H1 (cell line): ENCODE data around the gene TRAF4. TPM values are rescaled to one million over a fixed set of nuclear protein-coding genes. Genes with fewer than 3 reads are reported as not detected.

ENCODE experiments used
- CTCF ChIA-PET: fragments of 300-600 bp; sonication (Branson Sonifier 250); formaldehyde crosslinking; loops from one replicate; lab custom pipeline; 2021; ENCODE audit not compliant: partially characterized antibody; lab: Charles Lee
- POLR2A ChIA-PET: fragments of 300-600 bp; sonication (Branson Sonifier 250); formaldehyde crosslinking; loops from one replicate; lab custom pipeline; 2021; ENCODE audit warnings: inconsistent platforms; ENCODE audit not compliant: partially characterized antibody; lab: Charles Lee
- DNase-seq, 2 experiments: peaks; one replicate each; pipeline versions ENCODE4 v3.0.0 to v3.0.0-alpha.2; 2010 to 2022; ENCODE audit warnings: low spot score in 2 of 2, low read depth in 1 of 2, mixed read lengths in 1 of 2
- FAIRE-seq: peaks from 2 replicates; lab custom pipeline; 2011; peaks lifted over from hg19 to GRCh38; lab: Jason Lieb, UNC
- H2AFZ ChIP-seq: 2 replicates; pipeline ENCODE4 v1.8.1; 2012; ENCODE audit warnings: low read length, inconsistent platforms
- H2AK5ac ChIP-seq: 2 replicates; pipeline ENCODE4 v1.6.1; 2013; ENCODE audit warnings: low read depth, low read length
- H2BK120ac ChIP-seq: replicated peaks from 2 replicates; pipeline ENCODE3; 2013; ENCODE audit warnings: low read depth, low read length, inconsistent platforms
- H2BK12ac ChIP-seq: 2 replicates; pipeline ENCODE4 v1.6.1; 2013; ENCODE audit warnings: low read depth, low read length
- H2BK15ac ChIP-seq: 2 replicates; pipeline ENCODE4 v1.6.1; 2013; ENCODE audit warnings: low read length
- H2BK20ac ChIP-seq: 2 replicates; pipeline ENCODE4 v1.6.1; 2013; ENCODE audit warnings: low read length
- H2BK5ac ChIP-seq: 2 replicates; pipeline ENCODE4 v1.6.1; 2013; ENCODE audit warnings: low read depth, low read length
- H3K14ac ChIP-seq: 2 replicates; pipeline ENCODE4 v1.6.1; 2013; ENCODE audit warnings: inconsistent platforms; ENCODE audit not compliant: insufficient read length
- H3K18ac ChIP-seq: 2 replicates; pipeline ENCODE4 v1.6.1; 2013; ENCODE audit warnings: low read length; ENCODE audit errors: extremely low read depth
- H3K23ac ChIP-seq: 2 replicates; pipeline ENCODE4 v1.6.1; 2013; ENCODE audit warnings: inconsistent platforms; ENCODE audit not compliant: insufficient read length
- H3K23me2 ChIP-seq: 2 replicates; pipeline ENCODE4 v1.6.1; 2013; ENCODE audit warnings: low read depth, low read length
- H3K27ac ChIP-seq: 2 replicates; pipeline ENCODE4 v1.6.1; 2011; ENCODE audit warnings: low read depth, low read length, inconsistent platforms
- H3K27me3 ChIP-seq, 4 experiments: replicated peaks in 1 of 4; 1 replicate in 1 of 4; 2 replicates in 3 of 4; pipeline versions ENCODE4 v1.6.1 to v1.8.1; 2011 to 2013; ENCODE audit warnings: low read length in 3 of 4, mild to moderate bottlenecking in 3 of 4, inconsistent platforms in 2 of 4, mixed read lengths in 2 of 4, moderate library complexity in 1 of 4; ENCODE audit not compliant: control insufficient read depth in 3 of 4, insufficient read depth in 3 of 4; ENCODE audit errors: extremely low read depth in 1 of 4
- H3K36me3 ChIP-seq, 4 experiments: 2 replicates each; pipeline versions ENCODE4 v1.6.1 to v1.8.1; 2011 to 2013; ENCODE audit warnings: mild to moderate bottlenecking in 4 of 4, low read length in 3 of 4, moderate library complexity in 2 of 4, control low read depth in 1 of 4, inconsistent platforms in 1 of 4; ENCODE audit not compliant: insufficient read depth in 4 of 4, control insufficient read depth in 2 of 4
- H3K4ac ChIP-seq: replicated peaks from 2 replicates; pipeline ENCODE3; 2013; ENCODE audit warnings: low read length, low read depth, mixed read lengths, inconsistent platforms; ENCODE audit not compliant: insufficient read length
- H3K4me1 ChIP-seq, 4 experiments: replicated peaks in 1 of 4; 1 replicate in 1 of 4; 2 replicates in 3 of 4; pipeline versions ENCODE4 v1.6.1 to v1.8.1; 2011 to 2013; ENCODE audit warnings: low read length in 3 of 4, inconsistent platforms in 2 of 4, mixed read lengths in 1 of 4; ENCODE audit not compliant: insufficient read depth in 4 of 4, control insufficient read depth in 3 of 4
- H3K4me2 ChIP-seq, 2 experiments: 2 replicates each; pipeline versions ENCODE4 v1.6.1 to v1.8.1; 2011 to 2013; ENCODE audit warnings: low read depth in 2 of 2, low read length in 2 of 2, control low read depth in 1 of 2, inconsistent platforms in 1 of 2, mild to moderate bottlenecking in 1 of 2; ENCODE audit not compliant: insufficient read depth in 1 of 2
- H3K4me3 ChIP-seq, 4 experiments: fragments of 200-600, 300-600 bp in 1 of 4; sonication (generic), shearing (Covaris generic), sonication (Bioruptor Twin) in 1 of 4; 2 replicates each; pipeline versions ENCODE4 v1.5.1 to v1.8.1; 2011 to 2016; ENCODE audit warnings: low read length in 4 of 4, low read depth in 3 of 4, control low read depth in 2 of 4, inconsistent platforms in 2 of 4, mild to moderate bottlenecking in 2 of 4, mixed read lengths in 1 of 4, moderate library complexity in 1 of 4; ENCODE audit not compliant: insufficient read depth in 2 of 4; ENCODE audit errors: extremely low read depth in 1 of 4
- H3K56ac ChIP-seq: replicated peaks from 2 replicates; pipeline ENCODE3; 2013; ENCODE audit warnings: low read depth, mild to moderate bottlenecking, mixed read lengths, low read length, inconsistent platforms; ENCODE audit not compliant: insufficient read length
- H3K79me1 ChIP-seq: 2 replicates; pipeline ENCODE4 v1.6.1; 2013; ENCODE audit warnings: low read depth, low read length, control low read depth
- H3K79me2 ChIP-seq, 2 experiments: 2 replicates each; pipeline versions ENCODE4 v1.6.1 to v1.8.1; 2012 to 2013; ENCODE audit warnings: low read length in 2 of 2, mild to moderate bottlenecking in 2 of 2, inconsistent platforms in 1 of 2; ENCODE audit not compliant: insufficient read depth in 2 of 2, control insufficient read depth in 1 of 2
- H3K9ac ChIP-seq, 4 experiments: replicated peaks in 1 of 4; 1 replicate in 1 of 4; 2 replicates in 3 of 4; pipeline versions ENCODE4 v1.6.1 to v1.8.1; 2011 to 2013; ENCODE audit warnings: low read depth in 3 of 4, low read length in 3 of 4, control low read depth in 2 of 4, mild to moderate bottlenecking in 2 of 4, moderate library complexity in 2 of 4, inconsistent platforms in 1 of 4; ENCODE audit errors: extremely low read depth in 1 of 4
- H3K9me3 ChIP-seq, 2 experiments: 2 replicates each; pipeline versions ENCODE4 v1.6.1 to v1.8.1; 2012 to 2013; ENCODE audit warnings: mild to moderate bottlenecking in 2 of 2, moderate library complexity in 2 of 2, control low read depth in 1 of 2, inconsistent platforms in 1 of 2, low read depth in 1 of 2, low read length in 1 of 2, mixed read lengths in 1 of 2; ENCODE audit not compliant: insufficient read depth in 2 of 2
- H4K20me1 ChIP-seq, 2 experiments: replicated peaks in 1 of 2; 2 replicates each; pipeline versions ENCODE3 to v1.8.1; 2011 to 2013; ENCODE audit warnings: inconsistent platforms in 2 of 2, low read length in 2 of 2, mild to moderate bottlenecking in 1 of 2; ENCODE audit not compliant: insufficient read depth in 2 of 2, control insufficient read depth in 1 of 2
- H4K5ac ChIP-seq: 2 replicates; pipeline ENCODE4 v1.6.1; 2013; ENCODE audit warnings: low read length, low read depth, mixed read lengths, inconsistent platforms; ENCODE audit not compliant: insufficient read length
- H4K8ac ChIP-seq: 2 replicates; pipeline ENCODE4 v1.8.0; 2013; ENCODE audit warnings: mild to moderate bottlenecking, moderate library complexity, low read length, inconsistent platforms; ENCODE audit not compliant: insufficient read depth; ENCODE audit errors: extremely low read depth
- H4K91ac ChIP-seq: replicated peaks from 2 replicates; pipeline ENCODE3; 2013; ENCODE audit warnings: low read length, mixed read lengths, inconsistent platforms; ENCODE audit not compliant: insufficient read length
- MAX ChIP-seq: IDR thresholded peaks from 2 replicates; pipeline ENCODE4 v1.6.1; 2012; ENCODE audit warnings: inconsistent platforms
- PHF8 ChIP-seq: fragments of 200-600 bp; sonication (generic); conservative IDR thresholded peaks from 2 replicates; pipeline ENCODE4 v1.7.1; 2012; ENCODE audit warnings: low read depth, mild to moderate bottlenecking, inconsistent platforms, low read length, moderate library complexity
- POLR2AphosphoS5 ChIP-seq: IDR thresholded peaks from 2 replicates; pipeline ENCODE4 v1.6.1; 2011; ENCODE audit warnings: low read depth, low read length
- SAP30 ChIP-seq: fragments of 300-600 bp; sonication (generic); IDR thresholded peaks from 2 replicates; pipeline ENCODE4 v1.7.1; 2012; ENCODE audit warnings: low read length, moderate library complexity, mild to moderate bottlenecking, inconsistent platforms; ENCODE audit not compliant: insufficient read depth, insufficient replicate concordance
- SIX5 ChIP-seq: IDR thresholded peaks from 2 replicates; pipeline ENCODE4 v1.6.1; 2011; ENCODE audit warnings: mild to moderate bottlenecking, low read depth, low read length
- TBP ChIP-seq: IDR thresholded peaks from 2 replicates; pipeline ENCODE4 v1.6.1; 2011; ENCODE audit warnings: low read depth, low read length, improper control_type of control experiment
- WGBS, 2 experiments: shearing (Covaris generic) in 1 of 2; methylation state at CpG; one replicate each; pipeline versions ENCODE4 v1.1.6 to v1.1.7; 2013 to 2015; ENCODE audit warnings: low lambda C conversion rate in 2 of 2, mixed read lengths in 2 of 2, inconsistent platforms in 1 of 2, low coverage in 1 of 2, missing lambda C conversion rate in 1 of 2; ENCODE audit not compliant: insufficient replicate concordance in 2 of 2, insufficient coverage in 1 of 2, insufficient read length in 1 of 2; ENCODE audit errors: extremely low coverage in 1 of 2, missing lambda C conversion rate in 1 of 2; 5-methylcytosine and 5-hydroxymethylcytosine counted together
- polyA plus RNA-seq, 7 experiments: library from polyadenylated mRNA; depleted of rRNA in 3 of 7; stranded (reverse) in 5 of 7; unstranded in 2 of 7; fragments of >200 nt in 5 of 7; fragments of 200-250 nt in 2 of 7; gene quantifications; 1 replicate in 5 of 7; 2 replicates in 1 of 7; 4 replicates in 1 of 7; pipeline versions ENCODE4 v1.2.1 to v1.2.3, GENCODE V29; 2011 to 2013; ENCODE audit warnings: missing spikeins in 2 of 7, mixed read lengths in 2 of 7
- total RNA-seq: library from RNA; stranded (reverse); fragmentation: NEBNext Ultra II Directional; extraction: Animal tissue kit (Norgen Biotek cat#: 25700); gene quantifications from 2 replicates; pipeline ENCODE4 v1.2.1, GENCODE V29; 2021

The TRAF4 gene
- total and polyA plus RNA-seq, 2 of the 8 experiments (the other 6 are each of a cell fraction or from before 2014, with no cell fraction given): 167 to 170 TPM

GRCh38 chr17:28715217-28715616 lies 28.6 kb upstream of the TRAF4 start:
- Histone ChIP-seq H4K91ac (no peak overlapping the region), H2BK120ac (no peak overlapping the region), H4K5ac (no peak overlapping the region), H2BK15ac (0 out of 2 replicates have a peak overlapping the region, but pooled peaks have one; percentile 19), H3K23ac (no peak overlapping the region), H4K20me1 (peaks cover 0 to 10% of the 10 kb centered on the region in 2 experiments), H2BK20ac (no peak overlapping the region), H3K4me1 (peaks cover 4 to 12% (median 7%) of the 10 kb centered on the region in 4 experiments; a peak in 6 of 7 replicates), H2BK5ac (no peak overlapping the region), H3K18ac (no peak overlapping the region), H2BK12ac (no peak overlapping the region), H3K4ac (no peak overlapping the region)
- CTCF ChIA-PET: interaction anchor here (0.6 to 2.9 kb wide), 3 partner anchors 12 to 142 kb away, joined by 3 to 20 read pairs (median 3); partner anchors contain the start of gene TLCD1
- POLR2A ChIA-PET: interaction anchor here (0.6 to 10.5 kb wide), 9 partner anchors 9 to 139 kb away, joined by 3 to 258 read pairs (median 4); partner anchors contain the start of genes ALDOC, NEK8, RPL23A and TLCD1
- FAIRE-seq (no peak), DNase-seq (no peak)
- 92% methylated on average over 2 of the region's 2 CpGs; no CpG with 5 or more reads in 1 of the 2 experiments for WGBS, 2 experiments
- TF ChIP-seq TBP (no peak), PHF8 (no peak), MAX (no peak), SIX5 (no peak), POLR2AphosphoS5 (no peak), SAP30 (no peak)
- TF ChIP-seq, all 59 proteins: peak for 0
- no peak overlapping the region for H2AFZ ChIP-seq
- H3K27ac ChIP-seq: no peak overlapping the region
- H4K8ac ChIP-seq: no peak overlapping the region
- H3K4me3 ChIP-seq: no peak overlapping the region; a peak in 1 of 8 replicates
- no peaks in the 10 kb centered on the region for H3K27me3 ChIP-seq
- H3K23me2 ChIP-seq: peaks cover 28% of the 10 kb centered on the region
- H3K9ac ChIP-seq: no peak overlapping the region
- H3K36me3 ChIP-seq: peaks cover 8 to 20% (median 15%) of the 10 kb centered on the region in 4 experiments; a peak in 7 of 8 replicates
- H2AK5ac ChIP-seq: no peak overlapping the region
- H3K9me3 ChIP-seq: no peaks in the 10 kb centered on the region
- peaks cover 6 to 27% of the 10 kb centered on the region in 2 experiments for H3K79me2 ChIP-seq
- no peak overlapping the region for H3K14ac ChIP-seq
- no peak overlapping the region; a peak in 1 of 4 replicates for H3K4me2 ChIP-seq
- peaks cover 13% of the 10 kb centered on the region for H3K79me1 ChIP-seq
- H3K56ac ChIP-seq: no peak overlapping the region
